Measurements from ENCODE around the gene ANKRD17.

ANKRD17 gene

DNA sequence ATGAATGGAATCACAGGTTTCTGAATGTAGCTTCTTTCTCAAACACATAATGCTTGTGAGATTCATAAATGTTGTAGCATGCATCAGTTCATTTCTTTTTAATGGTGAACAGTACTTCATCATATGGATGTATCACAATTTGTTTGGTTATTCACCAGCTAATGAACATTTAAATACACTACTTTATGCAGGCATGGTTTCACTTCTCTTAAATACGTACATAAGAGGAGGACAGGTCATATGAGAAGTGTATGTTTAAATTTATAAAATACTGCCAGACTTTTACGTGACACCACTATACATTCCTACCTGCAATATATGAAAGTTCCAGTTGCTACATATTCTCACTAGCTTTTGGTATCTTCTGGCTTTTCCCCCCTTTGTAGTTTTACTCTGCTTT, 65.4 kb downstream of the ANKRD17 start:
- H3K4me2 ChIP-seq (ENCODE audit: low read depth, low read length, poor library complexity, severe bottlenecking): no peak overlapping the region
- no peaks in the 10 kb centered on the region for H3K27me3 ChIP-seq (ENCODE audit: insufficient read depth, low read length, poor library complexity, severe bottlenecking)
- no peak overlapping the region for H3K9ac ChIP-seq (ENCODE audit: low read depth, low read length, poor library complexity, severe bottlenecking)
- no peaks in the 10 kb centered on the region for H3K4me1 ChIP-seq (ENCODE audit: insufficient read depth, low read length, poor library complexity, severe bottlenecking)
- peaks cover 78% of the 10 kb centered on the region for H3K79me2 ChIP-seq (ENCODE audit: insufficient read depth, low read length)
- no peaks in the 10 kb centered on the region for H3K9me3 ChIP-seq (ENCODE audit: insufficient read depth, low read depth, low read length)
- peaks cover 26% of the 10 kb centered on the region for H4K20me1 ChIP-seq (ENCODE audit: insufficient read depth, low read length, poor library complexity, severe bottlenecking)
- no peak overlapping the region for H2AFZ ChIP-seq (ENCODE audit: low read length)
- TF ChIP-seq EZH2phosphoT487 (IDR thresholded peaks at IDR 0.05; ENCODE audit: borderline replicate concordance): no peak
- TF ChIP-seq, protein P1, sequence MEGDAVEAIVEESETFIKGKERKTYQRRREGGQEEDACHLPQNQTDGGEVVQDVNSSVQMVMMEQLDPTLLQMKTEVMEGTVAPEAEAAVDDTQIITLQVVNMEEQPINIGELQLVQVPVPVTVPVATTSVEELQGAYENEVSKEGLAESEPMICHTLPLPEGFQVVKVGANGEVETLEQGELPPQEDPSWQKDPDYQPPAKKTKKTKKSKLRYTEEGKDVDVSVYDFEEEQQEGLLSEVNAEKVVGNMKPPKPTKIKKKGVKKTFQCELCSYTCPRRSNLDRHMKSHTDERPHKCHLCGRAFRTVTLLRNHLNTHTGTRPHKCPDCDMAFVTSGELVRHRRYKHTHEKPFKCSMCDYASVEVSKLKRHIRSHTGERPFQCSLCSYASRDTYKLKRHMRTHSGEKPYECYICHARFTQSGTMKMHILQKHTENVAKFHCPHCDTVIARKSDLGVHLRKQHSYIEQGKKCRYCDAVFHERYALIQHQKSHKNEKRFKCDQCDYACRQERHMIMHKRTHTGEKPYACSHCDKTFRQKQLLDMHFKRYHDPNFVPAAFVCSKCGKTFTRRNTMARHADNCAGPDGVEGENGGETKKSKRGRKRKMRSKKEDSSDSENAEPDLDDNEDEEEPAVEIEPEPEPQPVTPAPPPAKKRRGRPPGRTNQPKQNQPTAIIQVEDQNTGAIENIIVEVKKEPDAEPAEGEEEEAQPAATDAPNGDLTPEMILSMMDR (conservative IDR thresholded peaks at IDR 0.05; ENCODE audit: low read length): no peak
- no peaks in the 10 kb centered on the region for H3K9me2 ChIP-seq (replicated peaks; ENCODE audit: low read depth, low read length)
- H3K4me3 ChIP-seq (ENCODE audit: low read length, poor library complexity, severe bottlenecking): no peak overlapping the region
- no peaks in the 10 kb centered on the region for H3F3A ChIP-seq (ENCODE audit: low read depth)
- H3K36me3 ChIP-seq (ENCODE audit: insufficient read depth, low read length): peaks cover 10% of the 10 kb centered on the region; the same call in 1 of the 2 replicates

GRCh38 chr4:73189274-73189810, 69.3 kb downstream of the ANKRD17 start:
- Histone ChIP-seq H3F3A (ENCODE audit: low read depth) (no peaks in the 10 kb centered on the region; the same call in 1 of the 2 replicates), H3K9me3 (ENCODE audit: insufficient read depth, low read depth, low read length) (no peaks in the 10 kb centered on the region), H3K4me3 (ENCODE audit: low read length, poor library complexity, severe bottlenecking) (no peak overlapping the region), H4K20me1 (ENCODE audit: insufficient read depth, low read length, poor library complexity, severe bottlenecking) (peaks cover 33% of the 10 kb centered on the region), H3K4me1 (ENCODE audit: insufficient read depth, low read length, poor library complexity, severe bottlenecking) (no peaks in the 10 kb centered on the region), H3K27me3 (ENCODE audit: insufficient read depth, low read length, poor library complexity, severe bottlenecking) (no peaks in the 10 kb centered on the region), H3K79me2 (ENCODE audit: insufficient read depth, low read length) (peaks cover 85% of the 10 kb centered on the region), H3K36me3 (ENCODE audit: insufficient read depth, low read length) (no peaks in the 10 kb centered on the region; the same call in 1 of the 2 replicates), H3K9me2 (replicated peaks; ENCODE audit: low read depth, low read length) (no peaks in the 10 kb centered on the region), H3K4me2 (ENCODE audit: low read depth, low read length, poor library complexity, severe bottlenecking) (no peak overlapping the region), H2AFZ (ENCODE audit: low read length) (no peak overlapping the region), H3K9ac (ENCODE audit: low read depth, low read length, poor library complexity, severe bottlenecking) (no peak overlapping the region)
- TF ChIP-seq, protein P1 (conservative IDR thresholded peaks at IDR 0.05; ENCODE audit: low read length): no peak
- no peak for TF ChIP-seq EZH2phosphoT487 (IDR thresholded peaks at IDR 0.05; ENCODE audit: borderline replicate concordance)

GRCh38 chr4:73187325-73187724, 71.3 kb downstream of the ANKRD17 start:
- peaks cover 38% of the 10 kb centered on the region for H4K20me1 ChIP-seq (ENCODE audit: insufficient read depth, low read length, poor library complexity, severe bottlenecking)
- H3K4me1 ChIP-seq (ENCODE audit: insufficient read depth, low read length, poor library complexity, severe bottlenecking): no peaks in the 10 kb centered on the region
- no peaks in the 10 kb centered on the region; the same call in 1 of the 2 replicates for H3F3A ChIP-seq (ENCODE audit: low read depth)
- peaks cover 10% of the 10 kb centered on the region for H3K36me3 ChIP-seq (ENCODE audit: insufficient read depth, low read length)
- H3K9me3 ChIP-seq (ENCODE audit: insufficient read depth, low read depth, low read length): no peaks in the 10 kb centered on the region
- H3K4me3 ChIP-seq (ENCODE audit: low read length, poor library complexity, severe bottlenecking): no peak overlapping the region
- H2AFZ ChIP-seq (ENCODE audit: low read length): no peak overlapping the region
- no peaks in the 10 kb centered on the region for H3K9me2 ChIP-seq (replicated peaks; ENCODE audit: low read depth, low read length)
- H3K9ac ChIP-seq (ENCODE audit: low read depth, low read length, poor library complexity, severe bottlenecking): no peak overlapping the region
- H3K79me2 ChIP-seq (ENCODE audit: insufficient read depth, low read length): peaks cover 87% of the 10 kb centered on the region
- TF ChIP-seq EZH2phosphoT487 (IDR thresholded peaks at IDR 0.05; ENCODE audit: borderline replicate concordance): no peak
- TF ChIP-seq, protein P1 (conservative IDR thresholded peaks at IDR 0.05; ENCODE audit: low read length): no peak
- no peaks in the 10 kb centered on the region for H3K27me3 ChIP-seq (ENCODE audit: insufficient read depth, low read length, poor library complexity, severe bottlenecking)
- no peak overlapping the region for H3K4me2 ChIP-seq (ENCODE audit: low read depth, low read length, poor library complexity, severe bottlenecking)
